ENCODE data around the gene CXCL9. TPM values are rescaled to one million over a fixed set of nuclear protein-coding genes. Genes with fewer than 3 reads are reported as not detected.
A peak's percentile ranks its signal among the peaks of the same experiment; 100 is the strongest.
"Not testable (repeated sequence)": the region's sequence is repeated elsewhere in the genome, so short reads cannot be mapped to it uniquely, and the experiment has no call there.

Gene CXCL9
- total and polyA plus RNA-seq, 4 donors: 0.57 to 5.2 (median 1.6) TPM

- TF ChIP-seq, protein P1, sequence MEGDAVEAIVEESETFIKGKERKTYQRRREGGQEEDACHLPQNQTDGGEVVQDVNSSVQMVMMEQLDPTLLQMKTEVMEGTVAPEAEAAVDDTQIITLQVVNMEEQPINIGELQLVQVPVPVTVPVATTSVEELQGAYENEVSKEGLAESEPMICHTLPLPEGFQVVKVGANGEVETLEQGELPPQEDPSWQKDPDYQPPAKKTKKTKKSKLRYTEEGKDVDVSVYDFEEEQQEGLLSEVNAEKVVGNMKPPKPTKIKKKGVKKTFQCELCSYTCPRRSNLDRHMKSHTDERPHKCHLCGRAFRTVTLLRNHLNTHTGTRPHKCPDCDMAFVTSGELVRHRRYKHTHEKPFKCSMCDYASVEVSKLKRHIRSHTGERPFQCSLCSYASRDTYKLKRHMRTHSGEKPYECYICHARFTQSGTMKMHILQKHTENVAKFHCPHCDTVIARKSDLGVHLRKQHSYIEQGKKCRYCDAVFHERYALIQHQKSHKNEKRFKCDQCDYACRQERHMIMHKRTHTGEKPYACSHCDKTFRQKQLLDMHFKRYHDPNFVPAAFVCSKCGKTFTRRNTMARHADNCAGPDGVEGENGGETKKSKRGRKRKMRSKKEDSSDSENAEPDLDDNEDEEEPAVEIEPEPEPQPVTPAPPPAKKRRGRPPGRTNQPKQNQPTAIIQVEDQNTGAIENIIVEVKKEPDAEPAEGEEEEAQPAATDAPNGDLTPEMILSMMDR (IDR thresholded peaks at IDR 0.05; ENCODE audit: control extremely low read depth, extremely low read depth): no peak
- 47 to 58% methylated on average over 4 of the region's 4 CpGs for WGBS, 2 donors
- DNase-seq: no peak
- ATAC-seq (ENCODE audit: insufficient read depth, low FRiP score): no peak
- H3K9ac ChIP-seq (ENCODE audit: insufficient read depth in 1 of 2, low read length in 2 of 2): no peak overlapping the region
- H3K27ac ChIP-seq (ENCODE audit: low read depth in 1 of 2, low read length in 1 of 2): peak overlapping the region in 1 of 2 donors; percentile 66
- no peak overlapping the region for H3K4me3 ChIP-seq
- peaks cover 0 to 10% (median 4%) of the 10 kb centered on the region in 3 donors for H3K27me3 ChIP-seq (ENCODE audit: control insufficient read depth in 3 of 3, insufficient read depth in 3 of 3, low read length in 2 of 3)
- no peaks in the 10 kb centered on the region for H3K36me3 ChIP-seq (ENCODE audit: control insufficient read depth in 4 of 4, insufficient read depth in 4 of 4, low read length in 4 of 4)
- H3K4me1 ChIP-seq (ENCODE audit: control insufficient read depth in 5 of 5, insufficient read depth in 5 of 5, low read length in 5 of 5): no peaks in the 10 kb centered on the region
- H3K9me3 ChIP-seq (ENCODE audit: control insufficient read depth in 4 of 4, insufficient read depth in 3 of 4, low read length in 3 of 4): no peaks in the 10 kb centered on the region
These were observed 5.1 kb downstream of the CXCL9 start for GRCh38 chr4:76002176-76002575.

GRCh38 chr4:76001700-76002099 lies 5.6 kb downstream of the CXCL9 start:
- Histone ChIP-seq H3K36me3 (ENCODE audit: control insufficient read depth in 4 of 4, insufficient read depth in 4 of 4, low read length in 4 of 4) (no peaks in the 10 kb centered on the region), H3K4me1 (ENCODE audit: control insufficient read depth in 5 of 5, insufficient read depth in 5 of 5, low read length in 5 of 5) (no peaks in the 10 kb centered on the region), H3K27me3 (ENCODE audit: control insufficient read depth in 3 of 3, insufficient read depth in 3 of 3, low read length in 2 of 3) (peaks cover 0 to 10% (median 4%) of the 10 kb centered on the region in 3 donors), H3K9me3 (ENCODE audit: control insufficient read depth in 4 of 4, insufficient read depth in 3 of 4, low read length in 3 of 4) (no peaks in the 10 kb centered on the region), H3K9ac (ENCODE audit: insufficient read depth in 1 of 2, low read length in 2 of 2) (no peak overlapping the region), H3K4me3 (no peak overlapping the region), H3K27ac (ENCODE audit: low read depth in 1 of 2, low read length in 1 of 2) (peak overlapping the region in 1 of 2 donors; percentile 66)
- ATAC-seq (ENCODE audit: insufficient read depth, low FRiP score) (no peak), DNase-seq (no peak)
- WGBS, 2 donors: 49 to 73% methylated on average over 7 of the region's 7 CpGs
- TF ChIP-seq, protein P1 (IDR thresholded peaks at IDR 0.05; ENCODE audit: control extremely low read depth, extremely low read depth): no peak

DNA sequence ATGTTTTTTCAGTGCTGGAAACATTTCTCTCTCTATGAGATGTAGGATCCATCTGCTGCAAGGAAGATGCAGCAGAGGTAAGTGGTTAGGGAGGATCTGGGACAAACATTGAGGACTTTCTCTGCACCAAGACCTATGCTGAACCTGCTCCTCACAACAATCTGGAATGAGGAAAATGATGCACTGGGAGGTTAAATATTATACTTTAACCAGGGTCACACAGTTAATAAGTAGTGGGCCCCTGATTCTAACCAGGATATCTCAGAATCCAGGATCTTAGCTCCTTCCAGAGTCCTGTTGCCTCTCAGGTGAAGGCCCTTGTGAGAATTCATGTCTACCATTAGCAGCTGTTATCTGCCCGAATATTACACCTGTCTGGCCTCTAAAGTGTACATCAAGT lies 7.0 kb downstream of the CXCL9 start:
- Histone ChIP-seq H3K36me3 (ENCODE audit: control insufficient read depth in 4 of 4, insufficient read depth in 4 of 4, low read length in 4 of 4) (no peaks in the 10 kb centered on the region), H3K4me1 (ENCODE audit: control insufficient read depth in 5 of 5, insufficient read depth in 5 of 5, low read length in 5 of 5) (no peaks in the 10 kb centered on the region), H3K27me3 (ENCODE audit: control insufficient read depth in 3 of 3, insufficient read depth in 3 of 3, low read length in 2 of 3) (peaks cover 0 to 4% (median 4%) of the 10 kb centered on the region in 3 donors), H3K27ac (ENCODE audit: low read depth in 1 of 2, low read length in 1 of 2) (no peak overlapping the region), H3K9ac (ENCODE audit: insufficient read depth in 1 of 2, low read length in 2 of 2) (no peak overlapping the region), H3K9me3 (ENCODE audit: control insufficient read depth in 4 of 4, insufficient read depth in 3 of 4, low read length in 3 of 4) (no peaks in the 10 kb centered on the region), H3K4me3 (no peak overlapping the region)
- 82 to 96% methylated on average over 1 of the region's 1 CpG for WGBS, 2 donors
- ATAC-seq (ENCODE audit: insufficient read depth, low FRiP score) (no peak), DNase-seq (no peak)
- TF ChIP-seq, protein P1 (IDR thresholded peaks at IDR 0.05; ENCODE audit: control extremely low read depth, extremely low read depth): no peak

- H3K4me1 ChIP-seq (ENCODE audit: control insufficient read depth in 5 of 5, insufficient read depth in 5 of 5, low read length in 5 of 5); ATAC-seq (ENCODE audit: insufficient read depth, low FRiP score); H3K9me3 ChIP-seq (ENCODE audit: control insufficient read depth in 4 of 4, insufficient read depth in 3 of 4, low read length in 3 of 4); H3K4me3 ChIP-seq; H3K27ac ChIP-seq (ENCODE audit: low read depth in 1 of 2, low read length in 1 of 2); H3K27me3 ChIP-seq (ENCODE audit: control insufficient read depth in 3 of 3, insufficient read depth in 3 of 3, low read length in 2 of 3); H3K36me3 ChIP-seq (ENCODE audit: control insufficient read depth in 4 of 4, insufficient read depth in 4 of 4, low read length in 4 of 4); H3K9ac ChIP-seq (ENCODE audit: insufficient read depth in 1 of 2, low read length in 2 of 2); DNase-seq: not testable (repeated sequence)
- 80 to 81% methylated on average over 2 of the region's 2 CpGs for WGBS, 2 donors
These were observed 8.7 kb downstream of the CXCL9 start for GRCh38 chr4:75998525-75999147.
